Neural cell (in vitro differentiated cells): ENCODE measurements around the gene ZFPM1. TPM values are rescaled to one million over a fixed set of nuclear protein-coding genes. Genes with fewer than 3 reads are reported as not detected.

Experiments
- H2AFZ ChIP-seq: fragments of 200-600, 300-800 bp; sonication (generic), shearing (Covaris generic); 2 replicates; pipeline ENCODE4 v1.6.0; 2014; ENCODE audit warnings: low read depth, mild to moderate bottlenecking, antibody characterized with exemption, low read length, moderate library complexity
- H3F3A ChIP-seq: fragments of 200-600 bp; shearing (Covaris generic); 2 replicates; pipeline ENCODE4 v1.6.1; 2016; ENCODE audit warnings: mild to moderate bottlenecking, moderate library complexity, mixed read lengths, antibody characterized with exemption, low read length; ENCODE audit not compliant: insufficient read depth, poor library complexity, severe bottlenecking
- H3K27ac ChIP-seq: fragments of 200-600, 300-800 bp; sonication (generic), shearing (Covaris generic); 2 replicates; pipeline ENCODE4 v1.5.1; 2014; ENCODE audit warnings: mild to moderate bottlenecking, low read length, moderate library complexity
- H3K27me3 ChIP-seq: fragments of 300-800, 200-600 bp; sonication (generic), shearing (Covaris generic); 2 replicates; pipeline ENCODE4 v1.6.0; 2014; ENCODE audit warnings: mild to moderate bottlenecking, low read depth, low read length, moderate library complexity; ENCODE audit not compliant: insufficient read depth
- H3K36me3 ChIP-seq: fragments of 300-800, 200-600 bp; sonication (generic), shearing (Covaris generic); 2 replicates; pipeline ENCODE4 v1.5.1; 2014; ENCODE audit warnings: mild to moderate bottlenecking, antibody characterized with exemption, low read length, moderate library complexity; ENCODE audit not compliant: insufficient read depth
- H3K4me2 ChIP-seq: fragments of 300-800, 200-600 bp; sonication (generic), shearing (Covaris generic); 2 replicates; pipeline ENCODE4 v1.6.0; 2014; ENCODE audit warnings: mild to moderate bottlenecking, low read length
- H3K4me3 ChIP-seq: fragments of 300-800, 200-600 bp; sonication (generic), shearing (Covaris generic); 2 replicates; pipeline ENCODE4 v1.5.1; 2014; ENCODE audit warnings: mild to moderate bottlenecking, low read length, moderate library complexity
- H3K79me2 ChIP-seq: fragments of 200-600 bp; shearing (Covaris generic); replicated peaks from 2 replicates; pipeline ENCODE4 v1.6.0; 2014; ENCODE audit warnings: mild to moderate bottlenecking, low read length, moderate library complexity; ENCODE audit not compliant: insufficient read depth
- H3K9ac ChIP-seq: fragments of 300-800, 200-600 bp; sonication (generic), shearing (Covaris generic); 2 replicates; pipeline ENCODE4 v1.6.1; 2016; ENCODE audit warnings: mild to moderate bottlenecking, low read length, mixed read lengths
- H3K9me2 ChIP-seq: fragments of 200-600 bp; shearing (Covaris generic); 2 replicates; pipeline ENCODE4 v1.6.1; 2016; ENCODE audit warnings: mild to moderate bottlenecking, low read length, mixed read lengths; ENCODE audit not compliant: insufficient read depth
- H3K9me3 ChIP-seq: fragments of 200-600, 300-800 bp; sonication (generic), shearing (Covaris generic); 2 replicates; pipeline ENCODE4 v1.6.1; 2016; ENCODE audit warnings: mild to moderate bottlenecking, mixed run types, low read length, moderate library complexity, mixed read lengths
- H4K20me1 ChIP-seq: fragments of 200-600 bp; shearing (Covaris generic); 2 replicates; pipeline ENCODE4 v1.6.1; 2016; ENCODE audit warnings: mild to moderate bottlenecking, mixed run types; ENCODE audit not compliant: insufficient read depth
- CTCF ChIP-seq: fragments of 450-650 bp; IDR thresholded peaks from 2 replicates; pipeline ENCODE4 v1.5.1; 2014; ENCODE audit warnings: antibody characterized with exemption, mild to moderate bottlenecking, moderate library complexity; ENCODE audit not compliant: poor library complexity, severe bottlenecking
- EP300 ChIP-seq: fragments of 450-650 bp; conservative IDR thresholded peaks from 2 replicates; pipeline ENCODE4 v1.6.1; 2014; ENCODE audit warnings: antibody characterized with exemption, mild to moderate bottlenecking, moderate library complexity; ENCODE audit not compliant: poor library complexity, severe bottlenecking
- EZH2 ChIP-seq: fragments of 200-600, 300-800 bp; shearing (Covaris generic), sonication (generic); IDR thresholded peaks from 2 replicates; pipeline ENCODE4 v1.6.1; 2014; ENCODE audit warnings: antibody characterized with exemption, low read length, borderline replicate concordance, mild to moderate bottlenecking; ENCODE audit not compliant: insufficient read depth, poor library complexity, severe bottlenecking
- MXI1 ChIP-seq: fragments of 450-650 bp; conservative IDR thresholded peaks from 2 replicates; pipeline ENCODE4 v1.6.1; 2014; ENCODE audit warnings: antibody characterized with exemption, mild to moderate bottlenecking; ENCODE audit not compliant: poor library complexity, severe bottlenecking
- POLR2AphosphoS5 ChIP-seq: IDR thresholded peaks from 2 replicates; pipeline ENCODE4 v1.6.1; 2012
- RAD21 ChIP-seq: fragments of 450-650 bp; conservative IDR thresholded peaks from 2 replicates; pipeline ENCODE4 v1.6.1; 2014; ENCODE audit warnings: antibody characterized with exemption, mild to moderate bottlenecking, moderate library complexity
- REST ChIP-seq: IDR thresholded peaks from 2 replicates; pipeline ENCODE4 v1.6.1; 2012; ENCODE audit warnings: borderline replicate concordance
- SMC3 ChIP-seq: fragments of 450-650 bp; conservative IDR thresholded peaks from 2 replicates; pipeline ENCODE4 v1.6.1; 2014; ENCODE audit warnings: antibody characterized with exemption, mild to moderate bottlenecking, moderate library complexity; ENCODE audit not compliant: poor library complexity
- TAF1 ChIP-seq: IDR thresholded peaks from 2 replicates; pipeline ENCODE4 v1.6.1; 2012; ENCODE audit warnings: low read depth
- polyA plus RNA-seq: library from polyadenylated mRNA; depleted of rRNA; stranded (reverse); fragments of >200 nt; gene quantifications from 2 replicates; pipeline ENCODE4 v1.2.3, GENCODE V29; 2014

The ZFPM1 gene
- polyA plus RNA-seq, 1 donor from 2014 or later, result 0.41 TPM

GRCh38 chr16:88414521-88415380 lies 38.3 kb upstream of the ZFPM1 start:
- Histone ChIP-seq H3K4me2 (no peak overlapping the region), H3K36me3 (no peaks in the 10 kb centered on the region), H3K9me3 (no peaks in the 10 kb centered on the region), H3K27ac (no peak overlapping the region), H3K9ac (no peak overlapping the region), H2AFZ (no peak overlapping the region), H3K27me3 (no peaks in the 10 kb centered on the region), H3F3A (no peaks in the 10 kb centered on the region), H4K20me1 (no peaks in the 10 kb centered on the region), H3K79me2 (no peaks in the 10 kb centered on the region), H3K9me2 (no peaks in the 10 kb centered on the region), H3K4me3 (no peak overlapping the region)
- no peak for TF ChIP-seq REST
- no peak for TF ChIP-seq SMC3
- no peak for TF ChIP-seq POLR2AphosphoS5
- TF ChIP-seq EZH2, result no peak
- no peak for TF ChIP-seq TAF1
- TF ChIP-seq RAD21, result no peak
- no peak for TF ChIP-seq CTCF
- no peak for TF ChIP-seq EP300
- no peak for TF ChIP-seq MXI1

- Histone ChIP-seq H3K9ac (no peak overlapping the region), H2AFZ (no peak overlapping the region), H3K27me3 (no peaks in the 10 kb centered on the region), H3K9me3 (no peaks in the 10 kb centered on the region), H3K4me3 (no peak overlapping the region), H3F3A (no peaks in the 10 kb centered on the region), H3K4me2 (no peak overlapping the region), H3K9me2 (no peaks in the 10 kb centered on the region), H3K27ac (no peak overlapping the region), H4K20me1 (no peaks in the 10 kb centered on the region), H3K36me3 (no peaks in the 10 kb centered on the region), H3K79me2 (no peaks in the 10 kb centered on the region)
- TF ChIP-seq EP300 (no peak), SMC3 (no peak), CTCF (no peak), TAF1 (no peak)
Observed at GRCh38 chr16:88415381-88415705, 37.7 kb upstream of the ZFPM1 start.
